Germinal center (tissue), 1 donor: ENCODE measurements around the gene BCKDK.
"Not testable (repeated sequence)": the region's sequence is repeated elsewhere in the genome, so short reads cannot be mapped to it uniquely, and the experiment has no call there.

ENCODE experiments used
- DNase-seq: peaks from one replicate; pipeline ENCODE4 v3.0.0; 2012; ENCODE audit warnings: mixed read lengths, low spot score

The BCKDK gene

GRCh38 chr16:31142109-31143010 lies 34.2 kb downstream of the BCKDK start:
- DNase-seq = peak; percentile 100

- DNase-seq = no peak
Measured at GRCh38 chr16:31143011-31143693, 35.0 kb downstream of the BCKDK start.

GRCh38 chr16:31143694-31144148 lies 35.5 kb downstream of the BCKDK start:
- no peak for DNase-seq

- not testable (repeated sequence) for DNase-seq
Measured at GRCh38 chr16:31144418-31144817, 36.2 kb downstream of the BCKDK start.

GRCh38 chr16:31145398-31145990 lies 37.3 kb downstream of the BCKDK start:
- no peak for DNase-seq

- no peak for DNase-seq
Measured at GRCh38 chr16:31147574-31147973, 39.4 kb downstream of the BCKDK start.

- DNase-seq = no peak
Measured at GRCh38 chr16:31148281-31148728, 40.1 kb downstream of the BCKDK start.

- no peak for DNase-seq
Measured at GRCh38 chr16:31148896-31149295, 40.7 kb downstream of the BCKDK start.

GRCh38 chr16:31149332-31149731 lies 41.1 kb downstream of the BCKDK start:
- DNase-seq = no peak

- peak; percentile 0 for DNase-seq
Measured at GRCh38 chr16:31149894-31150890, 42.0 kb downstream of the BCKDK start, which contains the start of gene PRSS36. PRSS36 (minus strand) TSS chr16:31150066; CDS start chr16:31150035, 31 bp downstream.

- DNase-seq = not testable (repeated sequence)
Measured at GRCh38 chr16:31150976-31151375, 42.8 kb downstream of the BCKDK start.

GRCh38 chr16:31157136-31157535 lies 49.0 kb downstream of the BCKDK start:
- DNase-seq = no peak
